Subcutaneous abdominal adipose tissue (tissue), 5 donors: Measurements from ENCODE around the gene PTPN6.
A peak's percentile ranks its signal among the peaks of the same experiment; 100 is the strongest.

Source experiments
- H3K27ac ChIP-seq: one replicate; pipeline ENCODE4 v1.7.0; 2013; ENCODE audit warnings: low read depth, mild to moderate bottlenecking, inconsistent platforms, low read length, moderate library complexity
- H3K27me3 ChIP-seq, 5 donors: one replicate each; pipeline ENCODE4 v1.7.0; 2013; ENCODE audit warnings: low read length in 5 of 5, inconsistent platforms in 1 of 5; ENCODE audit not compliant: control insufficient read depth in 5 of 5, insufficient read depth in 4 of 5
- H3K36me3 ChIP-seq, 5 donors: one replicate each; pipeline ENCODE4 v1.7.0; 2013; ENCODE audit warnings: low read length in 5 of 5; ENCODE audit not compliant: control insufficient read depth in 5 of 5, insufficient read depth in 5 of 5
- H3K4me1 ChIP-seq, 5 donors: one replicate each; pipeline ENCODE4 v1.7.0; 2013; ENCODE audit warnings: low read length in 5 of 5, mild to moderate bottlenecking in 3 of 5, moderate library complexity in 1 of 5; ENCODE audit not compliant: control insufficient read depth in 5 of 5, insufficient read depth in 5 of 5
- H3K4me3 ChIP-seq, 5 donors: one replicate each; pipeline ENCODE4 v1.7.0; 2013; ENCODE audit warnings: low read length in 5 of 5, low read depth in 1 of 5
- H3K9ac ChIP-seq, 5 donors: one replicate each; pipeline ENCODE4 v1.7.0; 2013; ENCODE audit warnings: low read length in 5 of 5, mild to moderate bottlenecking in 4 of 5, moderate library complexity in 3 of 5
- H3K9me3 ChIP-seq, 5 donors: one replicate each; pipeline ENCODE4 v1.7.0; 2013; ENCODE audit warnings: low read length in 5 of 5; ENCODE audit not compliant: control insufficient read depth in 5 of 5
- donor health status: healthy.
- donor health status: healthy.
- donor health status: healthy.
- donor health status: healthy.
- donor health status: healthy.

PTPN6 gene

GRCh38 chr12:6923003-6923732 lies 28.0 kb upstream of the PTPN6 start:
- Histone ChIP-seq H3K4me3 (peak overlapping the region in 2 of 5 donors; percentile 22 to 36), H3K9ac (no peak overlapping the region), H3K4me1 (peaks cover 9 to 51% (median 37%) of the 10 kb centered on the region in 5 donors), H3K36me3 (peaks cover 0 to 5% (median 0%) of the 10 kb centered on the region in 5 donors), H3K9me3 (no peaks in the 10 kb centered on the region), H3K27me3 (peaks cover 0 to 4% (median 0%) of the 10 kb centered on the region in 5 donors), H3K27ac (no peak overlapping the region)

- peaks cover 0 to 5% (median 0%) of the 10 kb centered on the region in 5 donors for H3K36me3 ChIP-seq
- H3K4me3 ChIP-seq: no peak overlapping the region
- H3K27me3 ChIP-seq: peaks cover 0 to 4% (median 0%) of the 10 kb centered on the region in 5 donors
- peaks cover 9 to 56% (median 41%) of the 10 kb centered on the region in 5 donors for H3K4me1 ChIP-seq
- no peaks in the 10 kb centered on the region for H3K9me3 ChIP-seq
- H3K27ac ChIP-seq: no peak overlapping the region
- no peak overlapping the region for H3K9ac ChIP-seq
Observed at GRCh38 chr12:6923851-6924250, 27.3 kb upstream of the PTPN6 start.

- H3K9ac ChIP-seq: peak overlapping the region in 4 of 5 donors; percentile 7 to 92 (median 68)
- peak overlapping the region in 3 of 5 donors; percentile 5 to 56 (median 26) for H3K4me3 ChIP-seq
- peaks cover 14 to 69% (median 54%) of the 10 kb centered on the region in 5 donors for H3K4me1 ChIP-seq
- peaks cover 0 to 4% (median 0%) of the 10 kb centered on the region in 5 donors for H3K27me3 ChIP-seq
- peaks cover 0 to 3% (median 0%) of the 10 kb centered on the region in 5 donors for H3K36me3 ChIP-seq
- H3K27ac ChIP-seq: peak overlapping the region; percentile 96
- H3K9me3 ChIP-seq: no peaks in the 10 kb centered on the region
Observed at GRCh38 chr12:6925239-6925539, 26.0 kb upstream of the PTPN6 start.

- peak overlapping the region; percentile 7 to 77 (median 56) for H3K4me3 ChIP-seq
- no peaks in the 10 kb centered on the region for H3K9me3 ChIP-seq
- H3K27me3 ChIP-seq: peaks cover 0 to 4% (median 0%) of the 10 kb centered on the region in 5 donors
- peaks cover 14 to 72% (median 58%) of the 10 kb centered on the region in 5 donors for H3K4me1 ChIP-seq
- H3K9ac ChIP-seq: peak overlapping the region; percentile 7 to 92 (median 66)
- H3K36me3 ChIP-seq: peaks cover 0 to 3% (median 0%) of the 10 kb centered on the region in 5 donors
- peak overlapping the region; percentile 96 for H3K27ac ChIP-seq
Observed at GRCh38 chr12:6925540-6926279, 25.4 kb upstream of the PTPN6 start.

- Histone ChIP-seq H3K36me3 (no peaks in the 10 kb centered on the region), H3K27me3 (peaks cover 0 to under 1% (median 0%) of the 10 kb centered on the region in 5 donors), H3K9me3 (no peaks in the 10 kb centered on the region), H3K4me3 (peak within 1 kb of the TSS; percentile 77 to 96 (median 86)), H3K9ac (peak within 1 kb of the TSS; percentile 82 to 99 (median 96)), H3K4me1 (peaks cover 14 to 78% (median 70%) of the 10 kb centered on the region in 5 donors), H3K27ac (peak within 1 kb of the TSS; percentile 99)
Observed at GRCh38 chr12:6927379-6928021, 23.7 kb upstream of the PTPN6 start, which contains the start of gene ATN1. TSS of gene ATN1 (plus strand) at chr12:6927959. CDS start at chr12:6934002, 6,043 bp downstream.

- H3K27ac ChIP-seq: peak overlapping the region; percentile 99
- peaks cover 0 to 4% (median 0%) of the 10 kb centered on the region in 5 donors for H3K36me3 ChIP-seq
- H3K4me1 ChIP-seq: peaks cover 14 to 80% (median 73%) of the 10 kb centered on the region in 5 donors
- peak overlapping the region; percentile 82 to 99 (median 96) for H3K9ac ChIP-seq
- peak overlapping the region; percentile 77 to 96 (median 86) for H3K4me3 ChIP-seq
- no peaks in the 10 kb centered on the region for H3K9me3 ChIP-seq
- no peaks in the 10 kb centered on the region for H3K27me3 ChIP-seq
Observed at GRCh38 chr12:6928022-6928702, 23.0 kb upstream of the PTPN6 start.

- Histone ChIP-seq H3K36me3 (peaks cover 0 to 11% (median 4%) of the 10 kb centered on the region in 5 donors), H3K4me1 (peaks cover 19 to 80% (median 74%) of the 10 kb centered on the region in 5 donors), H3K27ac (peak overlapping the region; percentile 99), H3K4me3 (peak overlapping the region; percentile 72 to 96 (median 86)), H3K9ac (peak overlapping the region; percentile 82 to 99 (median 96)), H3K9me3 (no peaks in the 10 kb centered on the region), H3K27me3 (no peaks in the 10 kb centered on the region)
Observed at GRCh38 chr12:6928703-6929407, 22.3 kb upstream of the PTPN6 start.

GRCh38 chr12:6929466-6930452 lies 21.4 kb upstream of the PTPN6 start:
- Histone ChIP-seq H3K9me3 (no peaks in the 10 kb centered on the region), H3K27ac (peak overlapping the region; percentile 99), H3K4me3 (peak overlapping the region; percentile 72 to 96 (median 86)), H3K4me1 (peaks cover 15 to 79% (median 74%) of the 10 kb centered on the region in 5 donors), H3K9ac (peak overlapping the region; percentile 82 to 99 (median 96)), H3K36me3 (peaks cover 0 to 20% (median 12%) of the 10 kb centered on the region in 5 donors), H3K27me3 (no peaks in the 10 kb centered on the region)
